Naive thymus-derived CD4-positive, alpha-beta T cell (primary cell): ENCODE results near the gene BRCA1. TPM values are rescaled to one million over a fixed set of nuclear protein-coding genes. Genes with fewer than 3 reads are reported as not detected.
A peak's percentile ranks its signal among the peaks of the same experiment; 100 is the strongest.
"Not testable (repeated sequence)": the region's sequence is repeated elsewhere in the genome, so short reads cannot be mapped to it uniquely, and the experiment has no call there.

Source experiments
- ATAC-seq: fragments of 150-1000 bp; cut with Tn5 transposase; 2 replicates; pipeline ENCODE4 v1.10.0; 2021; ENCODE audit warnings: mild to moderate bottlenecking, moderate library complexity
- CTCF ChIA-PET: fragments of 350-600 bp; sonication (Branson Sonifier 250); formaldehyde crosslinking; loops from one replicate; lab custom pipeline; 2021; ENCODE audit warnings: antibody characterized with exemption; lab: Charles Lee
- POLR2A ChIA-PET: fragments of 350-600 bp; sonication (Branson Sonifier 250); formaldehyde crosslinking; loops from one replicate; lab custom pipeline; 2021; ENCODE audit warnings: antibody characterized with exemption, inconsistent platforms; lab: Charles Lee
- DNase-seq, 9 donors: peaks; one replicate each; pipeline versions ENCODE4 v3.0.0 to v3.0.0-alpha.2; 2020 to 2022; ENCODE audit warnings: mixed read lengths in 1 of 9
- H3K27ac ChIP-seq: one replicate; pipeline ENCODE4 v1.7.0; 2013; ENCODE audit warnings: mild to moderate bottlenecking, low read depth, low read length, moderate library complexity
- H3K27me3 ChIP-seq, 2 donors: one replicate each; pipeline ENCODE4 v1.7.0; 2013; ENCODE audit warnings: low read length in 2 of 2, mild to moderate bottlenecking in 2 of 2, moderate library complexity in 2 of 2; ENCODE audit not compliant: control insufficient read depth in 2 of 2, insufficient read depth in 2 of 2
- H3K36me3 ChIP-seq, 3 experiments: 1 replicate in 2 of 3; 2 replicates in 1 of 3; pipeline ENCODE4 v1.7.0; 2013; ENCODE audit warnings: low read length in 3 of 3, mild to moderate bottlenecking in 3 of 3, moderate library complexity in 1 of 3; ENCODE audit not compliant: insufficient read depth in 3 of 3, control insufficient read depth in 2 of 3
- H3K4me1 ChIP-seq, 2 donors: one replicate each; pipeline ENCODE4 v1.7.0; 2013; ENCODE audit warnings: low read length in 2 of 2, mild to moderate bottlenecking in 2 of 2, moderate library complexity in 1 of 2; ENCODE audit not compliant: control insufficient read depth in 2 of 2, insufficient read depth in 2 of 2
- H3K4me3 ChIP-seq: 2 replicates; pipeline ENCODE4 v1.7.0; 2013; ENCODE audit warnings: mild to moderate bottlenecking, low read length
- H3K9me3 ChIP-seq, 3 experiments: 1 replicate in 2 of 3; 2 replicates in 1 of 3; pipeline ENCODE4 v1.7.0; 2013; ENCODE audit warnings: low read length in 3 of 3; ENCODE audit not compliant: control insufficient read depth in 2 of 3
- H3K27ac Mint-ChIP-seq, 9 donors: one replicate each; pipeline ENCODE4 v1.8.0; 2020 to 2022; ENCODE audit warnings: mixed read lengths in 9 of 9, mild to moderate bottlenecking in 8 of 9, moderate library complexity in 5 of 9, inconsistent platforms in 2 of 9
- H3K27me3 Mint-ChIP-seq, 5 donors: one replicate each; pipeline ENCODE4 v1.8.0; 2021 to 2022; ENCODE audit warnings: mixed read lengths in 5 of 5, mild to moderate bottlenecking in 1 of 5
- H3K36me3 Mint-ChIP-seq, 5 donors: one replicate each; pipeline ENCODE4 v1.8.0; 2020 to 2022; ENCODE audit warnings: mixed read lengths in 5 of 5, mild to moderate bottlenecking in 3 of 5, inconsistent platforms in 1 of 5
- H3K4me1 Mint-ChIP-seq, 7 donors: one replicate each; pipeline ENCODE4 v1.8.0; 2020 to 2022; ENCODE audit warnings: mixed read lengths in 7 of 7, mild to moderate bottlenecking in 3 of 7, inconsistent platforms in 1 of 7
- H3K4me3 Mint-ChIP-seq, 10 donors: one replicate each; pipeline ENCODE4 v1.8.0; 2020 to 2022; ENCODE audit warnings: mild to moderate bottlenecking in 10 of 10, mixed read lengths in 10 of 10, moderate library complexity in 6 of 10, inconsistent platforms in 2 of 10
- H3K9me3 Mint-ChIP-seq, 11 donors: one replicate each; pipeline ENCODE4 v1.8.0; 2020 to 2022; ENCODE audit warnings: mixed read lengths in 11 of 11, mild to moderate bottlenecking in 4 of 11, inconsistent platforms in 1 of 11, moderate library complexity in 1 of 11
- intact Hi-C, 2 donors: fragments of 100-400 bp; cut with micrococcal nuclease; formaldehyde crosslinking; loops; one replicate each; pipeline ENCODE4 v1.15.1; 2023
- polyA plus RNA-seq, 2 donors: library from polyadenylated mRNA; unstranded; fragments of 300-500 nt; fragmentation: Illumina TruSeq; gene quantifications; one replicate each; pipeline ENCODE4 v1.2.3, GENCODE V29; 2021
- total RNA-seq, 6 experiments: library from RNA in 5 of 6; stranded (reverse) in 5 of 6; gene quantifications; 1 replicate in 5 of 6; 2 replicates in 1 of 6; pipeline ENCODE4 v1.2.3 and lab custom pipeline; 2021 to 2026

Gene BRCA1
- total and polyA plus RNA-seq, 7 experiments from 2014 or later, result 1.1 to 54.1 (median 4.5) TPM

DNA sequence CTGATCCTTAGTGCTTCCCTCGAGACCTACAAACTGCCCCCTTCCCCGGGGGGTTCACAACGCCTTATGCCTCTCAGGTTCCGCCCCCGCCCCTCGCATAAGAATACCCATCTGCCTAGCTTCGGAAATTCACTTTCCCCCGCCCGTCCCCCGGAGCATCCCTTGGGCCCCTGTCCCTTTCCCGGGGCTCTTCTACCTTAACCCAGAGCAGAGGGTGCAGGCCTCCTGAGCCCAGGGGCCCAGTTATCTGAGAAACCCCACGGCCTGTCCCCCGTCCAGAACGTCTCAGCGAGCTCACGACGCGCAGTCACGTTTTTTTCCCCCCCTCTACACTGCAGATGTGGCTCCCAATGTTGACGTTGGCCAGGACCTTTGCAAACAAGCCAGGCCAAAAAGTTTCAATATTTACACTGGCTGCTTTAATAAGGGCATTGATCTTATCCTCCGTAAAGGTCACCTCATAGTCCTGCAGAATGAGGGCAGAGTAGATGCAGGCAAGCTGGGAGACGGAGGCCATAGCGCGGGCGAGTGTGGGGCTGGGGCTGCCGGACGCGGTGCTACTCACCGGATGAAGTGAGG is 44.5 kb upstream of the BRCA1 start:
- Mint-ChIP-seq H3K4me1 (peaks cover 9 to 39% (median 21%) of the 10 kb centered on the region in 7 donors), H3K27me3 (no peaks in the 10 kb centered on the region), H3K4me3 (no peak overlapping the region), H3K27ac (no peak overlapping the region), H3K9me3 (no peaks in the 10 kb centered on the region), H3K36me3 (peaks cover 0 to 17% (median 3%) of the 10 kb centered on the region in 5 donors)
- peak overlapping the region; percentile 97 for H3K27ac ChIP-seq
- no peaks in the 10 kb centered on the region for H3K27me3 ChIP-seq
- H3K4me3 ChIP-seq, result peak overlapping the region; percentile 64
- H3K36me3 ChIP-seq, result no peaks in the 10 kb centered on the region
- ATAC-seq, result peak; percentile 3
- intact Hi-C loops, result loop anchor here (1.0 to 5.0 kb wide), 18 partner anchors 42 to 1481 kb away; partner anchors contain the start of genes BRCA1 (in 2 of the 2), RPL27 (in 2 of the 2), VAT1 (in 2 of the 2) and ATXN7L3 (in 1 of the 2)
- CTCF ChIA-PET, result no interaction called here
- POLR2A ChIA-PET, result interaction anchor here (0.6 to 1.9 kb wide), 8 partner anchors 43 to 637 kb away, joined by 3 to 13 read pairs (median 5); partner anchors contain the start of gene RPL27
- peaks cover 21 to 23% of the 10 kb centered on the region in 2 donors for H3K4me1 ChIP-seq
- no peaks in the 10 kb centered on the region for H3K9me3 ChIP-seq
- DNase-seq, result peak in 1 of 9 donors; percentile 41

DNA sequence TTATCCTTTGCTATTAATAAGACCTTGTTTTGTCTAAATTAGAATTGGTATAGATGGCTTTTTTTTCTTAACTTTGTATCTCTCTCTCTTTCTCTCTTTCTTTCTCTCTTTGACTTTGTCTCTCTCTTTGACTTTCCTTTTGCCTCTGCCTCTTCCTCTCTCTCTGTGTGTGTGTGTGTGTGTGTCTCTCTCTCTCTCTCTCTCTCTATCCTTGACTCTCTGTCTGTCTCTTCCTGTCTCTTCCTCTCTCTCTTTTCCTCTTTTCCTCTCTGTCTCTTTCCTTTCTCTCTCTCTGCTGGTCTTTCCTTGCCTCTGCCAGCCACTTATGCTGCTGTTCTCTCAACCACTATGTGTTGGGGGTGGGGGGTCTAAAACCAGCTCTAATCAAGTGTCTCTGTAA is 40.8 kb upstream of the BRCA1 start:
- Mint-ChIP-seq H3K27ac (peak overlapping the region in 2 of 9 donors; percentile 0 to 30), H3K36me3 (peaks cover 0 to 30% (median 0%) of the 10 kb centered on the region in 5 donors)
- not testable (repeated sequence) for ATAC-seq

DNA sequence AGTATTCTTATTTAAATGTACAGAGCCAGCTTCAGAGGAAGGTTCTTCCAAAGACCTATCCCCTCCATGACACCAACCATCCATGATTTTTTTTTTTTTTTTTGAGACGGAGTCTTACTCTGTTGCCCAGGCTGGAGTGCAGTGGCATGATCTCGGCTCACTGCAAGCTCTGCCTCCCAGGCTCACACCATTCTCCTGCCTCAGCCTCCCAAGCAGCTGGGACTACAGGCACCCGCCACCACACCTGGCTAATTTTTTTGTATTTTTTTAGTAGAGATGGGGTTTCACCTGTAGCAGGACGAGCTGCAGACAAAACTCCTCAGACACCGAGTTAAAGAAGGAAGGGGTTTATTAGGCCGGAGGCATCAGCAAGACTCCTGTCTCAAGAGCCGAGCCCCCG is 34.8 kb upstream of the BRCA1 start:
- H3K27ac ChIP-seq, H3K27me3 Mint-ChIP-seq, DNase-seq, intact Hi-C loops, H3K9me3 ChIP-seq, POLR2A ChIA-PET, ATAC-seq, H3K27me3 ChIP-seq, H3K27ac Mint-ChIP-seq, H3K4me3 ChIP-seq, H3K36me3 ChIP-seq, CTCF ChIA-PET, H3K4me1 ChIP-seq, H3K4me1 Mint-ChIP-seq, H3K9me3 Mint-ChIP-seq, H3K4me3 Mint-ChIP-seq: not testable (repeated sequence)
- peaks cover 0 to 18% (median 0%) of the 10 kb centered on the region in 5 donors for H3K36me3 Mint-ChIP-seq

More for the DNA sequence above, 40.8 kb upstream of the BRCA1 start:
- DNase-seq, H3K4me3 ChIP-seq, H3K4me1 ChIP-seq, H3K9me3 Mint-ChIP-seq, H3K27me3 Mint-ChIP-seq, H3K36me3 ChIP-seq, H3K27ac ChIP-seq, POLR2A ChIA-PET, H3K27me3 ChIP-seq, H3K4me3 Mint-ChIP-seq, H3K9me3 ChIP-seq, intact Hi-C loops: not testable (repeated sequence)
- H3K4me1 Mint-ChIP-seq, result peaks cover 0 to 13% (median 8%) of the 10 kb centered on the region in 7 donors
- CTCF ChIA-PET, result interaction anchor here (0.6 kb wide), 1 partner anchor 34 kb away, joined by 3 read pairs; no protein-coding TSS in a partner anchor

DNA sequence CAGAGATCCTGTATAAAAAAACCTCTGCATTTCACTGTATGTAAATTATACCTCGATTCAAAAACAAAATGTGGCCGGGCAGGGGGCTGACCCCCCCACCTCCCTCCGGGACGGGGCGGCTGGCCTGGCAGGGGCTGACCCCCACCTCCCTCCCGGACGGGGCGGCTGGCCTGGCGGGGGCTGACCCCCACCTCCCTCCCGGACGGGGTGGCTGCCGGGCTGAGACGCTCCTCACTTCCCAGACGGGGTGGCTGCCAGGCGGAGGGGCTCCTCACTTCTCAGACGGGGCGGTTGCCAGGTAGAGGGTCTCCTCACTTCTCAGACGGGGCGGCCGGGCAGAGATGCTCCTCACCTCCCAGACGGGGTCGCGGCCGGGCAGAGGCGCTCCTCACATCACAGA is 34.1 kb upstream of the BRCA1 start:
- H3K9me3 Mint-ChIP-seq, H3K4me3 ChIP-seq, H3K27ac Mint-ChIP-seq, POLR2A ChIA-PET, ATAC-seq, DNase-seq, H3K4me3 Mint-ChIP-seq, H3K9me3 ChIP-seq, H3K36me3 ChIP-seq, H3K4me1 Mint-ChIP-seq, H3K27me3 ChIP-seq, H3K4me1 ChIP-seq, H3K27ac ChIP-seq, CTCF ChIA-PET, intact Hi-C loops, H3K27me3 Mint-ChIP-seq: not testable (repeated sequence)
- H3K36me3 Mint-ChIP-seq, result peaks cover 0 to 13% (median 0%) of the 10 kb centered on the region in 5 donors

DNA sequence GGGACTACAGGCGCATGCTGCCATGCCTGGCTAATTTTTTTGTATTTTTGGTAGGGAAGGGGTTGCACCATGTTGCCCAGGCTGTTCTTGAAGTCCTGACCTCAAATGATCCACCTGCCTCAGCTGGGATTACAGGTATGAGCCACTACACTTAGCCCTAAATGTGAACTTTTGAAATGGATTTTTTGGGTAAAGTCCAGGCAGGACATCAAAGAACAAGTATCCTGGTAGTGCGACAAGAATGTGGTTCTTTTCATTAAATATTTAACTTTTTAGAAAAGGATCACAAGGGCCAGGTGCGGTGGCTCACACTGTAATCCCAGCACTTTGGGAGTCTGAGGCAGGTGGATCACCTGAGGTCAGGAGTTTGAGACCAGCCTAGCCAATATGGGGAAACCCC is 30.5 kb upstream of the BRCA1 start:
- ChIA-PET POLR2A (no interaction called here), CTCF (no interaction called here)
- Mint-ChIP-seq H3K27me3 (no peaks in the 10 kb centered on the region), H3K4me3 (no peak overlapping the region), H3K9me3 (peaks cover 0 to 8% (median 4%) of the 10 kb centered on the region in 11 donors), H3K4me1 (no peaks in the 10 kb centered on the region), H3K27ac (no peak overlapping the region), H3K36me3 (peaks cover 0 to 12% (median 11%) of the 10 kb centered on the region in 5 donors)
- Histone ChIP-seq H3K27ac (no peak overlapping the region), H3K36me3 (no peaks in the 10 kb centered on the region), H3K4me1 (no peaks in the 10 kb centered on the region), H3K27me3 (no peaks in the 10 kb centered on the region), H3K4me3 (no peak overlapping the region), H3K9me3 (no peaks in the 10 kb centered on the region)
- DNase-seq (no peak), ATAC-seq (no peak)
- intact Hi-C loops, result no loop called here

DNA sequence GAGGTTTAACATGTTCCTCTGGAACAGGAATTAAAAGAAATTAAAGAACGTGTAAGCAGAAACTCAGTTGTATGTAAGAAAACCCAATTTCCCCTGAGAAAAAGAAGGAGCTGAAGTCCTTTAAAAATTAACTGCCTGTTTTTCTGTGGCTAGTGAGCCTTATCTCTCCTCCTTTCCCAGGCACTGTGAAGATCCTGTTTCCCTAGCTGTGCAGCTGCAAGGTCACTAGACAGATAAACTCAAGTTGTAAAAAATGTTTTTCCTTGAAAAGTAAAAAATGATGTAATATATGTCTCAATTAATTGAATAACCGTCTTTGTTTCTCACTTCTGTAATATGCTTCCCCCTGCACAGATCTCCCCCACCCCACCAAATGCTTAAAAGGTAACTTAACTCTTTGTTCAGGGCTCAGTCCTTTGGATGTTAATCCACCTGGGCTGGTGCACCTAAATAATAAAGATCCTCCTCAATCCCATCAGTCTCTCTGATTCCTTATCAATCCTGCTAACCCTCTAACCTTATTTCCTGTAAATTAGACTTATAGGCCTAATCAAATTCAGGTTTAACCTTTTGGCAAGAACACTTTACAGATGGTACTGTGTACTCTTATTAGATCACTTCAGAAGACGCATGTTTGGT is 28.2 kb upstream of the BRCA1 start:
- H3K9me3 Mint-ChIP-seq, H3K4me3 ChIP-seq, intact Hi-C loops, H3K4me1 Mint-ChIP-seq, H3K27me3 Mint-ChIP-seq, ATAC-seq, H3K27me3 ChIP-seq, POLR2A ChIA-PET, DNase-seq, H3K9me3 ChIP-seq, H3K4me3 Mint-ChIP-seq, H3K27ac ChIP-seq, H3K36me3 ChIP-seq, H3K4me1 ChIP-seq: not testable (repeated sequence)
- peak overlapping the region in 1 of 9 donors; percentile 41 for H3K27ac Mint-ChIP-seq
- CTCF ChIA-PET, result interaction anchor here (0.6 kb wide), 1 partner anchor 130 kb away, joined by 3 read pairs; no protein-coding TSS in a partner anchor
- peaks cover 0 to 17% (median 8%) of the 10 kb centered on the region in 5 donors for H3K36me3 Mint-ChIP-seq
